ENCODE measurements around the gene GRIK4.

The GRIK4 gene

DNA sequence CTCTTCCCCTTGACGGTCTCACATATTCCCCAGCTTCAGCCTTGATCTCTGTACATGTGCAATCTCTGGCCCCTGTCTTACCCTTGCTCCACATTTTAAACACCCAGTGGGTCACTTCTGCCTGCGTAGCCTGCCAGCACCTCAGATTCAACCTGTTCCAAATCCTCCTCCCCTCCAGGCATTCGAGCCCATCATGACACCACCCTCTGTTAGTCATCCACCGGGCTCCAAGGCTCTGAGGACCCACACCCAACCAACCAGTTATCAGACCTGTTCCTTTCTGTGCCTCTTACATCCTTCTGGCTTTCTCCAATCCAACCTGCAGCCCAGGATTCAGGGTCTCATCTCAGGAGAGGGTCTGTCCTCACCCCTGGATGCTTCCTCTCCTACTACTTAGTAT is 392.6 kb downstream of the GRIK4 start:
- DNase-seq, result no peak

DNA sequence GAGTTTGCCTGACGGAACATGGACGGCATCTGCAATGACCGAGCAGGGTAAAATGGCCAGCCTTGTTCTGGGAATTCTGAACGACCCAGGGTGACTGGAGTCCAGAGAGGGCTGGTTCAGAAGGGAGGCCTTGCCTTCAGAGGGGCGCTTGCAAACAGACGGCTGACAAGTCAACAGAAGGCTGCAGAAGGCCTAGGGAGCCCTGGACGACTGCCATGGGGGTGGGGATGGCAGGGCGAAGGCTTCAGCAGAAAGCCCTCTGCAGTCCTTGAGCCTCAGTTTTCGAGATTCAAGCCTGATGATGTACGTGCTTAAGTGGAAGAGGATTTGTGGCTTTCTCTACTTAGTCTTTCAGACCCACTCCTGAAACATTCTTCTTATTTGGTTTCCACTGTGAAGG is 395.2 kb downstream of the GRIK4 start:
- DNase-seq, result no peak

- no peak for DNase-seq
These were observed 396.4 kb downstream of the GRIK4 start for GRCh38 chr11:120907971-120908370.

DNA sequence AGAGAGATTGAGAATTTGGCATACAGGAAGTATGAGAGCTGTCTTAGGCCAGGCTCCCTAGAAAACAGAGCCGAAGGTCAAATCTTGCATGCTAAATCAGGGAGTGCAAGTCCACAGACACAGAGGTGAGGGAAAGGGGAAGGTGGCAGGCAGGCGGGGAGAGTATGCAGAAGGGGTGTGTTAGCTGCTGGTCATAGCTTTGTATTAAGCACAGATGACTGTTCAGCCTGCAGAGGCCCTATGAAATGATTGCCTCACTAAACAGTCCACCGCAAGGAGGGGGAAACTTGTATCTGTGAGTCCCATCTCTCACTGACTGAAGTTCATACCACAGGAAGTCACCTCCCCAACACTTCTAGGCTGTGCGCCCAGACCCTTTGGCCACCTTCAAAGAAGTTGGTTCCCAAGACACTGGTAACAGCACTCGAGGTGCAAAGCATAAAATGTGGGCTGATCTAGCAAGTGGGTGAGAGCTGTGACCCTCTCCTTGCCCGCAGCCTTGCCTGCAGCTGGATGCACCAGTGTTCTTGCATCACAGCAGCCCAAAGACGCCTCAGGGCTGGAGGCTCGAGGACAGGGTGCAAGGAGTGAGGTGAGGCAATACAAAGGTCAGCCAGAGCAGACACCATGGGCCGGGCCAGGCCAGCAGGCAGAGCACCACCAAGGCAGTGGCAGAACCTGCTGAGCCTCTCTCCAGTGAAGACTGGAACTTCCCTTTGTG is 397.1 kb downstream of the GRIK4 start:
- no peak for DNase-seq

- DNase-seq, result no peak
These were observed 398.3 kb downstream of the GRIK4 start for GRCh38 chr11:120909676-120910416.

DNA sequence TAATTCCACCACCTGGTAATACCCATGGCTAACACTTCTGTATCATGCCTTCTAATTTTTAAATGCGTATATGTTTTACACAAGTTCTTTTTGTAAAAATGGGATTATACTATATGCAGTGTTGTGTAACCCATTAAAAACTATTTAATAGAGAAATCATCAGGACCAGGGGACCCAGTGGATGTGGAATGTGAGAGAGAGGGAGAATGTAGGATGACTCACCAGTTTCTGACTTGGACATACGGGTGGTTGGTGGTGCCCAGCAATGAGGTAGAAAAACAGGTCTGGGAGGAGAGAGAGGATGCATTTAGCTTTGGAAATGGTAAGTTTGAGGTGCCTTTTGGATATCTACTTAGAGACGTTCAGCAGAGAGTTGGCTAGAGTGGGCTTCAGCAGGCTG is 400.4 kb downstream of the GRIK4 start:
- DNase-seq, result no peak

- no peak for DNase-seq
These were observed 401.0 kb downstream of the GRIK4 start for GRCh38 chr11:120912504-120912903.

DNA sequence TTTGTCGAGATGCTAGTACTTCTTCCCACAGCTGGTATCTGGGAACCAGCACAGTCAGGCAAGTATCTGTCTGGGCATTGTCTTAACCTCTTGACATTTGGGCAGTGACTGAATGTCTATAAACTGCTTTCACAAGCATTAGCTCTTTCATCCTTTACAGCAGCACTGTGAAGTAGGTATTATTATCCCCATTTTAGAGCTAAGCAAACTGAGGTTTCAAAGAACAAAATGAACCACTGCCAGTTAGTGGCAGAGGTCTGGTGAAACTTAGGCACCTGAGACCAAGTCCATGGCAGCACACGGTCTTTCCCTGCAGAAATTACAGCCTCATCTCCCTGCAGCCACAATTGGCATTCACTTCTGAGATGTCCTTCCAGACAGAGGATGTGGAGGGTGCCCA is 401.4 kb downstream of the GRIK4 start:
- DNase-seq, result no peak

- DNase-seq, result no peak
These were observed 402.5 kb downstream of the GRIK4 start for GRCh38 chr11:120914021-120914420.

- DNase-seq, result peak; percentile 27
These were observed 403.1 kb downstream of the GRIK4 start for GRCh38 chr11:120914601-120915000.

GRCh38 chr11:120917559-120918239 is 406.2 kb downstream of the GRIK4 start:
- DNase-seq, result no peak

DNA sequence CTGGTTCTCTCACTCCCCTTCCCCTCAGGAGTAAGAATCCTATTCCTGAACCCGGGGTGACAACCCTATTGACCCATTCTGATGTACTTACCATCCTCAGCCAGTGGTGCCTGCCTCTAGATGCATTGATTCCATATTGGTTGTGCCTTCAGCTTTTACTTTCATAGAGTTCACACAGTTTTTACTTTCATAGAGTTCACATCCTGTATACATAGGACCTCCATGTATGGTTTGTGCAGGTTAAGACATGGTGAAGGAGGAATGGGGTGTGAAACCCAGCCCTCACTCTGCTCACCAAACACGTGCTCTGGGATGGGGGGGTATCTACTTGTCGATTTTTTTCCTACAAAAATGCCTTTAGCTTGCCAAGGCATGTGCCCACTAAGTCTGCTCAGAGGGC is 406.7 kb downstream of the GRIK4 start:
- DNase-seq, result no peak

DNA sequence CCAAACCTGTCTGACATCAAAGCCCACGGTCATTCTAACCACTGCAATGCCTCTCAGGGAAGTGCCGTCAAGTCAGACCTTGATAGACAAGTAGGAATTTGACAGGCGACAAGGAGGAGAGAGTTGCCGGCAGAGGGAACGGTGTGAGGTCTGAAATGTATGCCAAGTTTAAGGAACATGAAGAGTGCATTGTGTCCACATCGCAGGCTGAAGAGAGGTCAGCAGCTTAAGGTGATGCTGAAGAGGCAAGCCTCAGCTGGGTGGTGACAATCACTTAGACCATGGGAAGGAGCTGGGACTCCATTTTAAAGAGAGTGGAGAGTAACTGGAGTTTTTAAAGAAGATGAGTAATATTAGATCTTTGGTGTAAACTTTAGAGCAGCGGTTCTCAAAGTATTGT is 407.5 kb downstream of the GRIK4 start:
- DNase-seq, result no peak

DNA sequence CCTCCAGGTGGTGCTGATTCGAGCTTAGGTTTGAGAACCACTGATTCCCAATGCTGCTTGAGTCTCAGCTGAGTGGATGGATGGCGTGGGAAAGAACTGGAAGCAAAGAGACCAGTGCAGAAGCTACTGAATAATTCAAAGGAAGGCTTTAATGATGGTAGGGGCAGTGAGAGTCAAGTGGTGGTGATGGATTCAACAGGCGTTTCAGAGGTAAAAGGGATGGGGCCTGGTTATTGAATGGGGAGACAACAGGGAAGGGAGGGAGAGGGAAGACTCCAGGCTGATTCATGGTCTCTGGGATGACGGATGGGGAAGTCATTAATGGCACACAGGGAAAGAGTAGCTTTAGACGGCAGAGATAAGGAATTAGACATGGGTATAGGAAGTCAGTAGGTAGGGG is 408.0 kb downstream of the GRIK4 start:
- no peak for DNase-seq

- no peak for DNase-seq
These were observed 412.4 kb downstream of the GRIK4 start for GRCh38 chr11:120923866-120924508.

GRCh38 chr11:120925944-120926343 is 414.4 kb downstream of the GRIK4 start:
- no peak for DNase-seq

GRCh38 chr11:120928627-120929026 is 417.1 kb downstream of the GRIK4 start:
- DNase-seq, result no peak

- no peak for DNase-seq
These were observed 417.5 kb downstream of the GRIK4 start for GRCh38 chr11:120929090-120929489.

GRCh38 chr11:120929664-120930154 is 418.2 kb downstream of the GRIK4 start:
- peak; percentile 57 for DNase-seq

DNA sequence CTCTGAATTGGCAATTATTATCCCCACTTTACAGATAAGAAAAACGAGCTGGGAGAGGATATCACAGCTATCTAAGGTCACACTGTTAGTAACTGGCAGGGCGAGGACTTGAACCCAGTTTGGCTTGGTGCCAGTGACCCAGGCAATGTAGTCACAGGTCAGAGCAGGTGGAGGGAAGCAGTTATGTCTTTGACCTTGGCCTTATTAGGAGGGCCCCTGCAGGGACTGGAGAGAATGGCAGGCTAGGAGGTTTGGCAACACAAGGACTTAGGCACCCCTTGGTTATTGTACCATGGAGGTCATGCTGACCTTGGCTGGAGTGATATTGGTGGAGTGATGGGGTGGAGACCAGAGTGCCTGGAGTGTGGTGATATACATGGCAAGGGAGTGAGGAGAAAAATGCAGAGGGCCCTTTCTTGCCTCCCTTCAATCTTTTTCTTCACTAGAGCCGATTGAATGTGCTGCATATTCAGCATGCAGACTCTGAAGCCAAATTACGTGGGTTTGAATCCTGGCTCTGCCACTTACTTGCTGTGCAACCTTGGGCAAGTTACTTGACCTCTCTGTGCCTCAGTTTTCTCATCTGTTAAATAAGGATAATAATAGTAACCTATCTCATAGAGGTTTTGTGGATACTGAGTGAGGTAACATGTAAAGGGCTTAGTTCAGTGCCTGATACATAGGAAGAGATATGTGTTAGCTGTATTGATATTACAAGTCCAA is 419.7 kb downstream of the GRIK4 start:
- no peak for DNase-seq

DNA sequence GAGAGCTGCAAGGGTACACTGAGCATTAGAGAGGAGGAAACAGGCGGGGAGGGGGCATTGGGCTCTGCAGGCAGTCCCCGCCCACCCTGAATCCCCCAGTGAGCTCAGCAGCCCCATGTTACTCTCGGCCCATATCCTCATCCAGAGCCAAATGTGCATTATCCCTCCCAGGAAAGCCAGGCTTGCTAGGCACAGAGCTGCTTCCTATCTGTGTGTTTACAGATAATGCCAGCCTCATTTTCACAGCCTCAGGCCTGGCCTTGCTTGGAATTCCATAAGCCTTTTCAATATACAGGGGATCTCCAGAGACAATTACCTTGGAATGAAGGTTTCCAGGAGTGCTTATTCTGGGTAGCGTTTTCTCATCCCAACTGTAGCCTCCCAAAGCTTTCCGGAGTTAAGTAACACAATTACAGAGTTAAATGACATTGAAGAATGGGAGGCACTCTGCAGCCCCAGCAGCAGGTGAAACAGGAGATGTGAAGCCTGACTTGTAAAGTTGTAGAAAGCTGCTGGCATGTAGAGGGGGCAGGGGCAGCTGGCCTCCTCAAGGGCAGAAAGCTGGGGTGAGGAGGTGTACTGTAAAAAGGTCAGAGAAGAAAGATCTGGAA is 420.9 kb downstream of the GRIK4 start:
- DNase-seq, result no peak

GRCh38 chr11:120936356-120936755 is 424.8 kb downstream of the GRIK4 start:
- DNase-seq, result no peak

All from NCI-H1105 (cell line).